Esophagus muscularis mucosa (tissue), 4 donors: ENCODE results near the gene IAPP. TPM values are rescaled to one million over a fixed set of nuclear protein-coding genes. Genes with fewer than 3 reads are reported as not detected.
"Not testable (repeated sequence)": the region's sequence is repeated elsewhere in the genome, so short reads cannot be mapped to it uniquely, and the experiment has no call there.

Source experiments
- DNase-seq: peaks from one replicate; pipeline ENCODE4 v3.0.0-alpha.2; 2017; ENCODE audit errors: extremely low spot score
- H3K27ac ChIP-seq, 4 donors: fragments of 200-600 bp; sonication (generic); replicated peaks in 1 of 4; 1 replicate in 3 of 4; 2 replicates in 1 of 4; pipeline ENCODE4 v1.5.1; 2016 to 2019; ENCODE audit warnings: mild to moderate bottlenecking in 1 of 4
- H3K27me3 ChIP-seq, 4 donors: fragments of 200-600 bp; sonication (generic); one replicate each; pipeline versions ENCODE4 v1.5.1 to v1.6.0; 2016 to 2019
- H3K36me3 ChIP-seq, 4 donors: fragments of 200-600 bp; sonication (generic); one replicate each; pipeline ENCODE4 v1.5.1; 2016 to 2019
- H3K4me1 ChIP-seq, 4 donors: fragments of 200-600 bp; sonication (generic); one replicate each; pipeline ENCODE4 v1.5.1; 2016 to 2019
- H3K4me3 ChIP-seq, 4 donors: fragments of 200-600 bp; sonication (generic); 1 replicate in 2 of 4; 2 replicates in 2 of 4; pipeline ENCODE4 v1.5.1; 2016 to 2019; ENCODE audit warnings: mild to moderate bottlenecking in 4 of 4, moderate library complexity in 1 of 4
- H3K9me3 ChIP-seq, 4 donors: fragments of 200-600 bp; sonication (generic); 1 replicate in 3 of 4; 2 replicates in 1 of 4; pipeline ENCODE4 v1.5.1; 2016 to 2019
- EP300 ChIP-seq: sonication (generic); formaldehyde crosslinking; IDR thresholded peaks from one replicate; pipeline ENCODE4 v1.6.1; 2017; ENCODE audit warnings: antibody characterized with exemption
- POLR2A ChIP-seq: fragments of 450-650 bp; IDR thresholded peaks from one replicate; pipeline ENCODE4 v1.6.1; 2017; ENCODE audit warnings: antibody characterized with exemption, moderate library complexity, mild to moderate bottlenecking, low read depth
- POLR2AphosphoS5 ChIP-seq, 2 donors: sonication (generic); formaldehyde crosslinking; IDR thresholded peaks; one replicate each; pipeline ENCODE4 v1.6.1; 2017; ENCODE audit warnings: antibody characterized with exemption in 2 of 2
- WGBS: methylation state at CpG from one replicate; pipeline ENCODE4 v1.1.5; 2018; 5-methylcytosine and 5-hydroxymethylcytosine counted together
- intact Hi-C: fragments of 100-400 bp; cut with DNase I; formaldehyde crosslinking; loops from one replicate; pipeline ENCODE4 v1.15.1; 2023
- total RNA-seq, 4 donors: library from RNA; depleted of rRNA; stranded (reverse); fragments of >200 nt; gene quantifications; one replicate each; pipeline versions ENCODE4 v1.1.0 to v1.2.1, GENCODE V29; 2016
- TF ChIP-seq, protein P1 (sequence below), 3 experiments: fragments of 200-600 bp in 2 of 3; fragments of 450-650 bp in 1 of 3; sonication (generic) in 2 of 3; IDR thresholded peaks; one replicate each; pipeline ENCODE4 v1.5.1; 2017 to 2019; ENCODE audit warnings: antibody characterized with exemption in 3 of 3, mild to moderate bottlenecking in 2 of 3, moderate library complexity in 1 of 3

The IAPP gene
- total RNA-seq, 4 donors from 2014 or later = not detected

DNA sequence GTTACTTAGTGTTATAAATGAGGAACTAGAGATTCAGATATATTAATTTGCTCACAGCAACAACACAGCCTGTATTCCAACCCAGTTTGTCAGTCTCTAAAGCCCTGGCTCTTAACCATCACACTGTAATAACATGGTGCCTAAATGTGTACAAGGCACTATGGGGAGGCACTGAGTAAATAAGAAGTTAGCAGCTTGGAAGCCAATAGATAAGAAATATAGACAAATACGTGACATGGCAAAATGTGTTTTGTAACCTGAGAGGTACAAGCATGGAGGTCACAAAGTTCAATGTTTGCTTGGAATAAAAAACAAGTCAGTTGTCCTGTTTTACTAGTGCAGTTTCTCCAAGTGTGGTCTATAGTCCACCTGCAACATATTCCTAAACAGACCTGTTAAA, 21.7 kb upstream of the IAPP start:
- H3K36me3 ChIP-seq = no peaks in the 10 kb centered on the region
- TF ChIP-seq POLR2A = no peak
- TF ChIP-seq EP300 = no peak
- no peak for TF ChIP-seq POLR2AphosphoS5 (IDR thresholded peaks at IDR 0.05)
- TF ChIP-seq, protein P1, sequence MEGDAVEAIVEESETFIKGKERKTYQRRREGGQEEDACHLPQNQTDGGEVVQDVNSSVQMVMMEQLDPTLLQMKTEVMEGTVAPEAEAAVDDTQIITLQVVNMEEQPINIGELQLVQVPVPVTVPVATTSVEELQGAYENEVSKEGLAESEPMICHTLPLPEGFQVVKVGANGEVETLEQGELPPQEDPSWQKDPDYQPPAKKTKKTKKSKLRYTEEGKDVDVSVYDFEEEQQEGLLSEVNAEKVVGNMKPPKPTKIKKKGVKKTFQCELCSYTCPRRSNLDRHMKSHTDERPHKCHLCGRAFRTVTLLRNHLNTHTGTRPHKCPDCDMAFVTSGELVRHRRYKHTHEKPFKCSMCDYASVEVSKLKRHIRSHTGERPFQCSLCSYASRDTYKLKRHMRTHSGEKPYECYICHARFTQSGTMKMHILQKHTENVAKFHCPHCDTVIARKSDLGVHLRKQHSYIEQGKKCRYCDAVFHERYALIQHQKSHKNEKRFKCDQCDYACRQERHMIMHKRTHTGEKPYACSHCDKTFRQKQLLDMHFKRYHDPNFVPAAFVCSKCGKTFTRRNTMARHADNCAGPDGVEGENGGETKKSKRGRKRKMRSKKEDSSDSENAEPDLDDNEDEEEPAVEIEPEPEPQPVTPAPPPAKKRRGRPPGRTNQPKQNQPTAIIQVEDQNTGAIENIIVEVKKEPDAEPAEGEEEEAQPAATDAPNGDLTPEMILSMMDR (IDR thresholded peaks at IDR 0.05) = no peak
- intact Hi-C loops = no loop called here
- peaks cover 0 to 4% (median 0%) of the 10 kb centered on the region in 4 donors for H3K4me1 ChIP-seq
- H3K4me3 ChIP-seq = no peak overlapping the region
- no peak for DNase-seq
- WGBS = 79% methylated on average over 1 of the region's 1 CpG
- H3K27ac ChIP-seq = no peak overlapping the region
- H3K9me3 ChIP-seq = no peaks in the 10 kb centered on the region
- no peaks in the 10 kb centered on the region for H3K27me3 ChIP-seq

DNA sequence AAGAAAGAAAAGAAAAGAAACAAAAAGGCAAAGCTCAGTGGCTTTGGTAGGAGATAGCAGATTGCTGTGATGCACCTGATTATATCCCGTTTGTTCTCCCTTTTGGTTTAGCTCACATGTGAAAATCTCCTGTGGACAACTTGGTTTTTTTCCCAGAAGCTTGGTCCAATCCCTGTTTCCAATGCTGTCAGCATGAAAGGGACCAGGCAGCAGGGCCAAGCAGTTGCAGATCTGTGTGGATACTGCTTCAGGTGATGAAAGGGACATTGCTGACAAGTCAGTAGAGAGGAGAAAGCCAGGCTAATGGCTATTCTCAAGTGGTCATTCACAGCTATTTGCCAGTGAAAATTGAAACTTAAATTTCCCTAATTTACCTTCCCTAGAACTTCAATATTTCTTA, 19.2 kb upstream of the IAPP start:
- Histone ChIP-seq H3K27me3 (no peaks in the 10 kb centered on the region), H3K4me3 (no peak overlapping the region), H3K27ac (no peak overlapping the region), H3K36me3 (no peaks in the 10 kb centered on the region), H3K4me1 (no peaks in the 10 kb centered on the region), H3K9me3 (no peaks in the 10 kb centered on the region)
- TF ChIP-seq POLR2AphosphoS5 (IDR thresholded peaks at IDR 0.05) (no peak), EP300 (no peak), POLR2A (no peak)
- TF ChIP-seq, protein P1 (IDR thresholded peaks at IDR 0.05) = no peak
- intact Hi-C loops = no loop called here
- no peak for DNase-seq
- 36% methylated on average over 1 of the region's 1 CpG for WGBS

DNA sequence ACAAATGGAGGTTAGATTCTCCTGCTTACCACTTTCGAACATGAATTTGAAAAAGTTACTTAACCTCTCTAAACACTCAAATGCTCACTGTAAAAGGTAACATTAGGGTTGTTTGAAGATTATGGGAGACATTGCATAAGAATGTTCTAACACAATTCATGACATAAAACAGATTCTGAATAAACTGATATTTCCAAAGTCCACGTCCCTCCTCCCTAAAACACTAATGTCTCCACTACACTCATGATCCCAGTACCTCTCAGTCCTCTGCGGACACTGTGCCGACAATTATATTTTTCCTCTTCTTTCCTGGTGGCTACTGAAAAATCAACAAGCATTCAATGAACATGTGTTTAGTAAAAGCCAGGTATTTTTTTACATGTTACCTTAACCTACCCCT, 18.8 kb upstream of the IAPP start:
- Histone ChIP-seq H3K27ac (no peak overlapping the region), H3K27me3 (no peaks in the 10 kb centered on the region), H3K9me3 (no peaks in the 10 kb centered on the region), H3K36me3 (no peaks in the 10 kb centered on the region), H3K4me3 (no peak overlapping the region), H3K4me1 (no peaks in the 10 kb centered on the region)
- intact Hi-C loops = no loop called here
- DNase-seq = no peak
- TF ChIP-seq POLR2A (no peak), EP300 (no peak), POLR2AphosphoS5 (IDR thresholded peaks at IDR 0.05) (no peak)
- TF ChIP-seq, protein P1 (IDR thresholded peaks at IDR 0.05) = no peak
- WGBS = 73% methylated on average over 4 of the region's 4 CpGs

DNA sequence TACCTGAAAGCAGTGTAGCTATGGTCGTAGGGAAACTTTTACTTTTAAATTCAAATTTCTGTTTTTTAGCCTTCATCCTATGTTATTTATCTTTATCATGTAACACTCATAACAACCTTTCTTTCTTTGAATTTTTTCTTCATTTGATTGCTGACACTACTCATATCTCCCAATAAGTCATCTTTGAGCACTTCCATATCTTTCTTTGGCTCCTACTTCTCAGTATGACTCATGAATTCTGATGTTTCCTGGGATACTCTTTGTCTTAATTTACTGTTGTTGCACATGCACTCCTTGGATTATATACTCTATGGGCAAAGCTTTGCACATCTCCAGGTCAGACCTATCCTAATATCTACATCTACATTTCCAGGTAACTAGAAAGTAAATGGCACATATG, 18.1 kb upstream of the IAPP start:
- DNase-seq = no peak
- intact Hi-C loops = no loop called here
- Histone ChIP-seq H3K9me3 (no peaks in the 10 kb centered on the region), H3K4me1 (no peaks in the 10 kb centered on the region), H3K27ac (no peak overlapping the region), H3K27me3 (no peaks in the 10 kb centered on the region), H3K4me3 (no peak overlapping the region), H3K36me3 (no peaks in the 10 kb centered on the region)
- TF ChIP-seq POLR2A = no peak
- no peak for TF ChIP-seq POLR2AphosphoS5 (IDR thresholded peaks at IDR 0.05)
- TF ChIP-seq, protein P1 (IDR thresholded peaks at IDR 0.05) = no peak
- TF ChIP-seq EP300 = no peak
- 48% methylated on average over 1 of the region's 1 CpG for WGBS

DNA sequence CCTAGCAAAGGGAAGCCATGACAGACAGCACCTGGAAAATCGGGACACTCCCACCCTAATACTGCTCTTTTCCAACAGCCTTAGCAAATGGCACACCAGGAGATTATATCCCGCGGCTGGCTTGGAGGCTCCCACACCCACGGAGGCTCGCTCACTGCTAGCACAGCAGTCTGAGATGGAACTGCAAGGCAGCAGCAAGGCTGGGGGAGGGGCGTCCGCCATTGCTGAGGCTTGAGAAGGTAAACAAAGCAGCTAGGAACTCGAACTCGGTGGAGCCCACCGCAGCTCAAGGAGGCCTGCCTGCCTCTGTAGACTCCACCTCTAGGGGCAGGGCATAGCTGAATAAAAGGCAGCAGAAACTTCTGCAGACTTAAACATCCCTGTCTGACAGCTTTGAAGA, 12.1 kb upstream of the IAPP start:
- H3K27me3 ChIP-seq, H3K4me3 ChIP-seq, H3K36me3 ChIP-seq, intact Hi-C loops, H3K27ac ChIP-seq, H3K4me1 ChIP-seq, DNase-seq: not testable (repeated sequence)
- H3K9me3 ChIP-seq = peaks cover 0 to 11% (median 5%) of the 10 kb centered on the region in 4 donors
- WGBS = 79% methylated on average over 10 of the region's 10 CpGs
